ENCODE results near the gene CAPN2.

The CAPN2 gene

GRCh38 chr1:223702735-223703667, 9.3 kb upstream of the CAPN2 start:
- no peak for DNase-seq (ENCODE audit: low read depth)

- no peak for DNase-seq (ENCODE audit: low read depth)
Observed at GRCh38 chr1:223703668-223704013, 8.7 kb upstream of the CAPN2 start.

- DNase-seq (ENCODE audit: low read depth): no peak
Observed at GRCh38 chr1:223704921-223705878, 7.1 kb upstream of the CAPN2 start.

- no peak for DNase-seq (ENCODE audit: low read depth)
Observed at GRCh38 chr1:223706077-223706973, 6.0 kb upstream of the CAPN2 start.

GRCh38 chr1:223707256-223708000, 4.9 kb upstream of the CAPN2 start:
- no peak for DNase-seq (ENCODE audit: low read depth)

- DNase-seq (ENCODE audit: low read depth): no peak
Observed at GRCh38 chr1:223708001-223708359, 4.4 kb upstream of the CAPN2 start.

GRCh38 chr1:223708651-223709268, 3.6 kb upstream of the CAPN2 start:
- no peak for DNase-seq (ENCODE audit: low read depth)

GRCh38 chr1:223709598-223709997, 2.7 kb upstream of the CAPN2 start:
- no peak for DNase-seq (ENCODE audit: low read depth)

- no peak for DNase-seq (ENCODE audit: low read depth)
Observed at GRCh38 chr1:223710179-223711133, 1.9 kb upstream of the CAPN2 start.

- no peak for DNase-seq (ENCODE audit: low read depth)
Observed at GRCh38 chr1:223711173-223711572, 1.2 kb upstream of the CAPN2 start.

GRCh38 chr1:223711747-223712193, 569 bp upstream of the CAPN2 start:
- DNase-seq (ENCODE audit: low read depth): no peak

GRCh38 chr1:223712850-223713474, 623 bp downstream of the CAPN2 start:
- peak; percentile 33 for DNase-seq (ENCODE audit: low read depth)

GRCh38 chr1:223713546-223714420, 1.4 kb downstream of the CAPN2 start:
- DNase-seq (ENCODE audit: low read depth): no peak

- no peak for DNase-seq (ENCODE audit: low read depth)
Observed at GRCh38 chr1:223714421-223714724, 2.0 kb downstream of the CAPN2 start.

GRCh38 chr1:223714849-223715603, 2.7 kb downstream of the CAPN2 start:
- no peak for DNase-seq (ENCODE audit: low read depth)

GRCh38 chr1:223715604-223716172, 3.3 kb downstream of the CAPN2 start:
- no peak for DNase-seq (ENCODE audit: low read depth)

- DNase-seq (ENCODE audit: low read depth): no peak
Observed at GRCh38 chr1:223716302-223716862, 4.0 kb downstream of the CAPN2 start.
